Stimulated activated memory B cell treated with anti-CD40 and anti-IgM and Interleukin-4, amounts not matched to agents 10 μg/mL and 1 μg/mL and 100 μg/mL, for 72 hours (primary cell): ENCODE measurements around the gene TRIM17.

Experiments used
- ATAC-seq: fragments of 150-1000 bp; cut with Tn5 transposase; 2 replicates; pipeline ENCODE4 v1.10.0; 2021
- H3K27ac Mint-ChIP-seq: one replicate; pipeline ENCODE4 v1.8.0; 2022; ENCODE audit warnings: mild to moderate bottlenecking, mixed read lengths
- H3K27me3 Mint-ChIP-seq: one replicate; pipeline ENCODE4 v1.8.0; 2022; ENCODE audit warnings: mixed read lengths
- H3K36me3 Mint-ChIP-seq: one replicate; pipeline ENCODE4 v1.8.0; 2022; ENCODE audit warnings: mixed read lengths
- H3K4me1 Mint-ChIP-seq: one replicate; pipeline ENCODE4 v1.8.0; 2022; ENCODE audit warnings: mixed read lengths
- H3K4me3 Mint-ChIP-seq: one replicate; pipeline ENCODE4 v1.8.0; 2022; ENCODE audit warnings: mild to moderate bottlenecking, moderate library complexity, mixed read lengths
- H3K9me3 Mint-ChIP-seq: one replicate; pipeline ENCODE4 v1.8.0; 2022; ENCODE audit warnings: mixed read lengths

Gene TRIM17

DNA sequence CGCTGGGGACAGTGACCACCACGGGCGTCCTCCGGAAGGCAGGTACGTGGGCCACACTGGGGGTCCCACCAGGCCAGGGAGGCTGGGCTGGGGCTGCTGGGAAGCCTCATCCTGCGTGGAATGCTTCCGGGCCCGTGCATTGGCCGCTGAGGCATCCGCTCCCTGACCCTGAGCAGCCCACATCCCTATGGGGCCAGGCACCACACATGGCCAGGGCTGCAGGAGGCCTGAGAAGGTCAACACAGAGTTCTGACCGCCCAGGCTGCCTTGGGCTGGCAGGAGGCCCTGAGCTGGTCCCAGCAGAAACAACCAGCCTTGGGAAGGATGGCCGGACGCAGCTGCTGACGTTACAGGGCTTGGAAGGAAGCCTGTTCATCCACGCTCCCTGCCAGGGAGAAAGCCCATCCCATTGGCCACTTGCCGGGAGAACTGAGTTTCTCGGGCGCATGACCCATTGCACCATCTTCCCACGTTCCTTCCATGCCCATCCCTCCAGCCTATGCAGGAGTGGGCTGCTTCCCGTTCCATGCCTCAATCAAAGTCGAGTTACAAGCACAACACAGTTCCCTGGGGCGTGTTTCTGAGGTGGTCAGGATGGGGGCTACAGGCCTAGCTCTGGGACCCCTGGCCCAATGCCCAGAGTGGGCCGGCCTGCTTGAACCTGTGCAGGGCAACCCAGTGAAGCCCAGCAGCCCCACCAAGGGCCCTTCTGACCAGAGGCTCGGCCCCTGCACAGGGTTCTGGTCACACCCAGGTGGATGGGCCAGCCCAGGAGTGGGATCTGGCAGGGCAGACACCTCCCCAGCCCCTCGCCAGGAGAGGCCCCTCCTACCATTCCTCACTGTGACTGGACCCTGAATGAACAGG is 41.7 kb downstream of the TRIM17 start:
- Mint-ChIP-seq H3K9me3 (no peaks in the 10 kb centered on the region), H3K4me3 (no peak overlapping the region), H3K36me3 (no peaks in the 10 kb centered on the region), H3K27ac (no peak overlapping the region), H3K4me1 (peaks cover 15% of the 10 kb centered on the region), H3K27me3 (peaks cover 50% of the 10 kb centered on the region)
- ATAC-seq = no peak

DNA sequence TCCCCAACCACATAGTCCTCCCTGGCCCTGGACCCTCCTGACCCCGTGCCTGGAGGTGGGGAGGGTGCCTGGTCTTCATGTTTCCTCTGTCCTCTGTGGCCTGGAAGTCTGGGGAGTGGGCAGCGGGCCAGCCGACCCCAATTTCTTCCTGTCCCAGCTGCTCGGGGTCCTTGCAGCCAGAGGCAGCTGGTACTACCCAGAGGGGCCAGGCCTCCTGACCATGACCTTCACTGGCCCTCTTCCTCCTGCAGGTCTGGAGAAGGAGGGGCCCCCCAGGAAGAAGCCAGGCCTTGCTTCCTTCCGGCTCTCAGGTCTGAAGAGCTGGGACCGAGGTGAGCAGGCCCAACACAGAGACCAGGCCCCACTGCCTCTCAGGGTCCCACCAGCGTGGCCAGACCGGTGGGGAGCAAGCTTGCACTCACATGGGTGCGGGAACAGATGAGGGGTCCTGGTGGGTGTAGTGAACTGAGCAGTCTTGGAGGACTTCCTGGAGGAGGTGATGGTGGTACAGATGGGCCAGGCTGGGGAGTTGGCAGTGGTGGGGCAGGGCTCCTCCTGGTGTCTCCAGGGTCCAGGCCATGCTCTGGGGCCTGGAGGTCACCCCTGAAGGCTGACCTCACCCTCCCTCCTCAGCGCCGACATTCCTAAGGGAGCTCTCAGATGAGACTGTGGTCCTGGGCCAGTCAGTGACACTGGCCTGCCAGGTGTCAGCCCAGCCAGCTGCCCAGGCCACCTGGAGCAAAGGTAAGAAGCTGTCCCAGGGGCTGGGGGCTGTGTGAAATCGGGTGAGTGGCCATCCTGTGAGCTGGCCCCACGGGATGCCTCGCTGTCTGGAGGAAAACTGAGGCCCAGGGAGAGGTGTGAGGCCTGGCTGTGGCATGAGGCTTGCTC is 42.7 kb downstream of the TRIM17 start:
- H3K27ac Mint-ChIP-seq = no peak overlapping the region
- H3K4me1 Mint-ChIP-seq = peaks cover 12% of the 10 kb centered on the region
- H3K9me3 Mint-ChIP-seq = no peaks in the 10 kb centered on the region
- no peaks in the 10 kb centered on the region for H3K36me3 Mint-ChIP-seq
- H3K4me3 Mint-ChIP-seq = no peak overlapping the region
- H3K27me3 Mint-ChIP-seq = peaks cover 42% of the 10 kb centered on the region
- ATAC-seq = no peak

DNA sequence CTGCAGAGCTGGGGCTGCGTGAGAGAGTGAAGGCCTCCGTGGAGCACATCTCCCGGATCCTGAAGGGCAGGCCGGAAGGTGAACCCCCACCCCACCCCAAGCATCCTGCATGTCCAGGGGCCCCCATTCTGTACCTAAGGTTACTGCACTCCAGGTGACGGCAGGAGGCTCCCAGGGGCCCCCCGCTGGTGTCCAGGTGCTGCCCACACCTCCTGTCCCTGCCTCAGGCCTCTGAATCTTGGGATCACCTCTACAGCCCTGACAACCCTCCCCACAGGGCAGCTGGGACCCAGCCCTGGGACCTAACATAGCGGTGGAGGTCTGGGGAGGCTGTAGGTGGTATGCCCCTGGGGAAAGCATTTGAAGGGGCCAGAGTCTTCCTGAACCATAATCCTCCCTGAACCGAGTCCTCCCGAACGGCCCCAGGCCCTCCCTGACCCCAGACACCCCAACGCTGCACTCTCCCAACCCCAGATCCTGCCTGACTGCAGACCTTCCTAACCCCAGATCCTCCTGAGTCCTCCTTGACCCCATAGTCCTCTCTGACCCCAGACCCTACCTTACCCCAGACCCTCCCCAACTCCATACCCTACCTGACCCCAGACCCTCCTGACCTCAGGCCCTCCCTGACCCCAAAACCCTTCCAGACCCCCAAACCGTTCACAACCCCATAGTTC is 43.5 kb downstream of the TRIM17 start:
- H3K27me3 Mint-ChIP-seq = peaks cover 41% of the 10 kb centered on the region
- no peaks in the 10 kb centered on the region for H3K9me3 Mint-ChIP-seq
- no peak for ATAC-seq
- no peak overlapping the region for H3K4me3 Mint-ChIP-seq
- no peak overlapping the region for H3K27ac Mint-ChIP-seq
- H3K4me1 Mint-ChIP-seq = peaks cover 12% of the 10 kb centered on the region
- no peaks in the 10 kb centered on the region for H3K36me3 Mint-ChIP-seq

DNA sequence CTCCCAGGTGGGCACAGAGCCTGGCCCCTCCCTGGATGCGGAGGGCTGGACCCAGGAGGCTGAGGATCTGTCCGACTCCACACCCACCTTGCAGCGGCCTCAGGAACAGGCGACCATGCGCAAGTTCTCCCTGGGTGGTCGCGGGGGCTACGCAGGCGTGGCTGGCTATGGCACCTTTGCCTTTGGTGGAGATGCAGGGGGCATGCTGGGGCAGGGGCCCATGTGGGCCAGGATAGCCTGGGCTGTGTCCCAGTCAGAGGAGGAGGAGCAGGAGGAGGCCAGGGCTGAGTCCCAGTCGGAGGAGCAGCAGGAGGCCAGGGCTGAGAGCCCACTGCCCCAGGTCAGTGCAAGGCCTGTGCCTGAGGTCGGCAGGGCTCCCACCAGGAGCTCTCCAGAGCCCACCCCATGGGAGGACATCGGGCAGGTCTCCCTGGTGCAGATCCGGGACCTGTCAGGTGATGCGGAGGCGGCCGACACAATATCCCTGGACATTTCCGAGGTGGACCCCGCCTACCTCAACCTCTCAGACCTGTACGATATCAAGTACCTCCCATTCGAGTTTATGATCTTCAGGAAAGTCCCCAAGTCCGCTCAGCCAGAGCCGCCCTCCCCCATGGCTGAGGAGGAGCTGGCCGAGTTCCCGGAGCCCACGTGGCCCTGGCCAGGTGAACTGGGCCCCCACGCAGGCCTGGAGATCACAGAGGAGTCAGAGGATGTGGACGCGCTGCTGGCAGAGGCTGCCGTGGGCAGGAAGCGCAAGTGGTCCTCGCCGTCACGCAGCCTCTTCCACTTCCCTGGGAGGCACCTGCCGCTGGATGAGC is 44.3 kb downstream of the TRIM17 start:
- no peak overlapping the region for H3K27ac Mint-ChIP-seq
- no peak for ATAC-seq
- H3K4me1 Mint-ChIP-seq = peaks cover 12% of the 10 kb centered on the region
- H3K27me3 Mint-ChIP-seq = peaks cover 34% of the 10 kb centered on the region
- no peak overlapping the region for H3K4me3 Mint-ChIP-seq
- no peaks in the 10 kb centered on the region for H3K9me3 Mint-ChIP-seq
- no peaks in the 10 kb centered on the region for H3K36me3 Mint-ChIP-seq

DNA sequence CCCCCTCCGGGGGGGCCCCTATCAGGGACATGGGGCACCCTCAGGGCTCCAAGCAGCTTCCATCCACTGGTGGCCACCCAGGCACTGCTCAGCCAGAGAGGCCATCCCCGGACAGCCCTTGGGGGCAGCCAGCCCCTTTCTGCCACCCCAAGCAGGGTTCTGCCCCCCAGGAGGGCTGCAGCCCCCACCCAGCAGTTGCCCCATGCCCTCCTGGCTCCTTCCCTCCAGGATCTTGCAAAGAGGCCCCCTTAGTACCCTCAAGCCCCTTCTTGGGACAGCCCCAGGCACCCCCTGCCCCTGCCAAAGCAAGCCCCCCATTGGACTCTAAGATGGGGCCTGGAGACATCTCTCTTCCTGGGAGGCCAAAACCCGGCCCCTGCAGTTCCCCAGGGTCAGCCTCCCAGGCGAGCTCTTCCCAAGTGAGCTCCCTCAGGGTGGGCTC is 44.9 kb downstream of the TRIM17 start:
- Mint-ChIP-seq H3K4me1 (peaks cover 12% of the 10 kb centered on the region), H3K36me3 (no peaks in the 10 kb centered on the region), H3K4me3 (no peak overlapping the region), H3K27ac (no peak overlapping the region), H3K27me3 (peaks cover 33% of the 10 kb centered on the region), H3K9me3 (no peaks in the 10 kb centered on the region)
- no peak for ATAC-seq

DNA sequence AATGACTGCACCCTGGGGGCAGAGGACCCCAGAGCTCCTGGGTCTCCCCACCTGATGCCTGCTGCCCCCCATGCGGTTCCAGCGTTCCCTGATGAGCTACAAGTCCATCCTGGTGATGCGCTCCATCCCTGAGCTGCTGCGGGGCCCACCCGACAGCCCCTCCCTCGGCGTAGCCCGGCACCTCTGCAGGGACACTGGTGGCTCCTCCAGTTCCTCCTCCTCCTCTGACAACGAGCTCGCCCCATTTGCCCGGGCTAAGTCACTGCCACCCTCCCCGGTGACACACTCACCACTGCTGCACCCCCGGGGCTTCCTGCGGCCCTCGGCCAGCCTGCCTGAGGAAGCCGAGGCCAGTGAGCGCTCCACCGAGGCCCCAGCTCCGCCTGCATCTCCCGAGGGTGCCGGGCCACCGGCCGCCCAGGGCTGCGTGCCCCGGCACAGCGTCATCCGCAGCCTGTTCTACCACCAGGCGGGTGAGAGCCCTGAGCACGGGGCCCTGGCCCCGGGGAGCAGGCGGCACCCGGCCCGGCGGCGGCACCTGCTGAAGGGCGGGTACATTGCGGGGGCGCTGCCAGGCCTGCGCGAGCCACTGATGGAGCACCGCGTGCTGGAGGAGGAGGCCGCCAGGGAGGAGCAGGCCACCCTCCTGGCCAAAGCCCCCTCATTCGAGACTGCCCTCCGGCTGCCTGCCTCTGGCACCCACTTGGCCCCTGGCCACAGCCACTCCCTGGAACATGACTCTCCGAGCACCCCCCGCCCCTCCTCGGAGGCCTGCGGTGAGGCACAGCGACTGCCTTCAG is 45.5 kb downstream of the TRIM17 start:
- H3K4me1 Mint-ChIP-seq = peaks cover 12% of the 10 kb centered on the region
- H3K27ac Mint-ChIP-seq = no peak overlapping the region
- H3K36me3 Mint-ChIP-seq = no peaks in the 10 kb centered on the region
- no peak overlapping the region for H3K4me3 Mint-ChIP-seq
- H3K9me3 Mint-ChIP-seq = no peaks in the 10 kb centered on the region
- peaks cover 29% of the 10 kb centered on the region for H3K27me3 Mint-ChIP-seq
- no peak for ATAC-seq

DNA sequence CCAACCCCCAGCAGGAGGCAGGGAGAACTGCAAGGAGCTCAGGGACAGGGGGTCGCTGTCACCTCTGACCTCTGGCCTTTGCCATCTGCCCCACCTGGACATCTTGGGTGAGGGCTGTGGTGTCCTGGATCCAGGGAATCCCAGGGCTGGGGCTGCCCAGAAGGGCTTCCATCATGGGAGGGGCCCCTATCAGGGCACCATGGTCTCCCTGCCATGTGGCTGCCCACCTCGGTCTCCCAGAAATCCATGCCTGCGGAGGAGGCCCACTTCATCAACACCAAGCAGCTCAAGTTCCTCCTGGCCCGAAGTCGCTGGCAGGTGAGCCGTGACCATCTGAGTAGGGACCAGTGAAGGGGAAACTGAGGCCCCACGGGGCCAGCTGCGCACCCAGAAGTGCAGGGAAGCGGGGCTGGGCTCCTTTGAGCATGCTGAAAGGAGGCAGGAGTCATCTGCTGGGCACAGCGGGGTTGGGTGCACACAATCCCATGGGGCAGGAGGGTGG is 46.2 kb downstream of the TRIM17 start:
- Mint-ChIP-seq H3K27me3 (peaks cover 22% of the 10 kb centered on the region), H3K27ac (no peak overlapping the region), H3K4me1 (peaks cover 12% of the 10 kb centered on the region), H3K36me3 (no peaks in the 10 kb centered on the region), H3K9me3 (no peaks in the 10 kb centered on the region), H3K4me3 (no peak overlapping the region)
- no peak for ATAC-seq

DNA sequence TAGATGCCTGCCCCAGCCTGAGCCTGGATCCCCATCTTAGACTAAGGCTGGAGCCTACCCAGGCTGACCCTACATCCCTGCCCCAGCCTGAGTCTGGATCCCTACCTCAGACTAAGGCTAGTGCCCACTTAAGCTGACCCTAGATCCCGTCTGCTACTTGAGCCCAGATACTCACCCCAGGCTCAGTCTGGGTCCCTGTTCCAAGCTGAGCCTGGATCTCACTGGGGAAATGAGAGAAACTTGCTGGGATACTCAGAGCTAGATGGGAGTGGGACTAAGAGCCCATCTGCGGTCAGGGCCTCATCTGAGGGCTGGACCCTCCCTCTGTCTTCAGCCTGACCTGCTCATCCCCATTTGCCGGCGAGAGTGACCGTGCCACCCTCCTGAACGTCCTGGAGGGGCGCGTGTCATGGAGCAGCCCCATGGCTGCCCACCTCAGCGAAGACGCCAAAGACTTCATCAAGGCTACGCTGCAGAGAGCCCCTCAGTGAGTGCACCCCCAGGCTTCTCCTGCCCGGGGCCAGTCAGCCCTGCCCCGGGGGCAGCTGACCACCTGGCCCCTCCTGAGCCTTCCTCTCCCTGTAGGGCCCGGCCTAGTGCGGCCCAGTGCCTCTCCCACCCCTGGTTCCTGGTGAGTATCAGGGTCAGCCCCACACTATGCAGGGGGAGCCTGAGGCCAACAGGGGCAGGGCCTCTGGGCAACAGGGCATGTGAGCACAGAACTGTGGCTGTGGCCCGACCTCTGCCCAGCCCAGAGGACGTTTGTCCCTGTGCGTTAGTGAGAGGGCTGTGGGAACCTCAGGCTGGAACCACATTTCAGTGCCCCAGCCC is 46.8 kb downstream of the TRIM17 start:
- Mint-ChIP-seq H3K36me3 (no peaks in the 10 kb centered on the region), H3K4me1 (peaks cover 12% of the 10 kb centered on the region), H3K4me3 (no peak overlapping the region), H3K9me3 (no peaks in the 10 kb centered on the region), H3K27me3 (peaks cover 18% of the 10 kb centered on the region), H3K27ac (no peak overlapping the region)
- ATAC-seq = no peak

DNA sequence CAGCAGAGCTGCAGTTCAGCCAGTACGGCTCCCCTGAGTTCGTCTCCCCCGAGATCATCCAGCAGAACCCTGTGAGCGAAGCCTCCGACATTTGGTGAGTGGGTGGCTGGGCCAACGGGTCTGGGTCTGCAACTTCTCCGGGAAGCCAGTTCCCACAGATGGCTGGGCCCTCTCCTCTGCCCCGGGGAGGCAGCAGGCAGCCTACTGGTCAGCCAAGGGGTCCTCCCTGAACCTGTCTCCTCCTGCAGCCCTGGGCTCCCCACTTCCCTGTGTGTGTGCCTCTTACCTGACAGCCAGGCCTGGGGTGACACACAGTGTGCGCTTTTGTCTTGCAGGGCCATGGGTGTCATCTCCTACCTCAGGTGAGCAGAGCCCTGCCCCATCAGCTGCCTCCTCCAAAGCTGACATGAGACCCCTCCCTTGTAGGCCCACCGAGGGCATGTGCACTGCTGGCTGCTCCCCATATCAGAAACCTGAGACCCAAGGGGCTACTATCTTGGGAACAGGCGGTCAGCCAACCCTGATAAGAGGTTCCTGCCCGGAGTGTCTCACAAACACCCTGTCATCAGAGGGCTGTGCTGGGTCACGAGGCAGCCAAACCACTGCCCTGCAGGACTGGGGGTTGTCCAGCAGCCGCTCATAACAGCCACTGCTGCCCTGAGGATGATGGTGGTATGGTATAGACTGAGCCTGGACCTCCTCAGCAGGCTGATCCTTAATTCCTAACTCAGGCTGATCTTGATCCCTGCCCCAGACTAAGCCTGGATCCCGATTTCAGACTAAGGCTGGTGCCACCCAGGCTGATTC is 47.7 kb downstream of the TRIM17 start:
- peaks cover 16% of the 10 kb centered on the region for H3K27me3 Mint-ChIP-seq
- H3K27ac Mint-ChIP-seq = no peak overlapping the region

DNA sequence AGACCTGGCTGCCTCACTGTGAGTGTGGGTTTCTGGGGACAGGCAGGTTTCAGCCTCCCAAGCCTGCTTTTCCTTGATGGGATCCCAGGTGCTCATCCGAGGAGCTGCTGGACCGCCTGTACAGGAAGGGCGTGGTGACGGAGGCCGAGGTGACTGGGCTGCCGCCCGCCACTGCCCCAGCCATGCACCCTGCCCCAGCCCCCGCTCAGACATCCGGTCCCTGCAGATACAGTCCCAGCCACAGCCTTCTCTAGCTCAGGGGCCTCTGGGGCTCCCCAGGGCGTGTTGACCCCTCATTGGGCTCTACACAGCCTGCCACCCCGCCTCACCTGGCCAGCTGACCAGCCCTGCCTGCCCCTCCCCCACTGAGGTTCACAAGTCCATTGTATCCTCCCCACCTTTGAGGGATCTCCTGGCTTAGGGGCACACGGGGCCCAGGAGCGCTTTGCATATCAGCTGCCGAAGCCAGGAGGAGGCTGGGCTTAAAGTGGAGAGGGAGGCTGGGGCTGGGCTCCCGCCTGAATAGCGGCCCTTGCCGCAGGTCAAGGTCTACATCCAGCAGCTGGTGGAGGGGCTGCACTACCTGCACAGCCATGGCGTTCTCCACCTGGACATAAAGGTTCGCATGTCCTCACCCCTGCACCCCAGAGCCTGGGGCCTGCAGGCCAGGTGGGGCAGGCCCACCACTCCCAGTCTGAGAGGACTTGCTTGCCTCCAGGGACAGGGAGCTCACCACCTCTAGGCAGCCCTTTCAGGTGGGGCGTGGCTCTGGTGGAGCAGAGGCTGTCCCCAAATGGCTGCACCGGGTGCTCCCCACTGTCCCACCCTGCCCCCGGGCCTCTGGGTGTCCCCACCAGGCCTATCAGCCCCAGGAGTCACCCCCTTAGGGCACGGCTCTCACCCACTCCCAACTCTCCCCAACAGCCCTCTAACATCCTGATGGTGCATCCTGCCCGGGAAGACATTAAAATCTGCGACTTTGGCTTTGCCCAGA is 48.6 kb downstream of the TRIM17 start:
- H3K27me3 Mint-ChIP-seq = peaks cover 8% of the 10 kb centered on the region
- H3K36me3 Mint-ChIP-seq = no peaks in the 10 kb centered on the region
- H3K4me3 Mint-ChIP-seq = no peak overlapping the region
- ATAC-seq = no peak
- peaks cover 12% of the 10 kb centered on the region for H3K4me1 Mint-ChIP-seq
- H3K9me3 Mint-ChIP-seq = no peaks in the 10 kb centered on the region
- H3K27ac Mint-ChIP-seq = no peak overlapping the region

More for the DNA sequence above, 47.7 kb downstream of the TRIM17 start:
- peaks cover 12% of the 10 kb centered on the region for H3K4me1 Mint-ChIP-seq
- H3K36me3 Mint-ChIP-seq = no peaks in the 10 kb centered on the region
- no peak for ATAC-seq
- no peaks in the 10 kb centered on the region for H3K9me3 Mint-ChIP-seq
- H3K4me3 Mint-ChIP-seq = no peak overlapping the region

DNA sequence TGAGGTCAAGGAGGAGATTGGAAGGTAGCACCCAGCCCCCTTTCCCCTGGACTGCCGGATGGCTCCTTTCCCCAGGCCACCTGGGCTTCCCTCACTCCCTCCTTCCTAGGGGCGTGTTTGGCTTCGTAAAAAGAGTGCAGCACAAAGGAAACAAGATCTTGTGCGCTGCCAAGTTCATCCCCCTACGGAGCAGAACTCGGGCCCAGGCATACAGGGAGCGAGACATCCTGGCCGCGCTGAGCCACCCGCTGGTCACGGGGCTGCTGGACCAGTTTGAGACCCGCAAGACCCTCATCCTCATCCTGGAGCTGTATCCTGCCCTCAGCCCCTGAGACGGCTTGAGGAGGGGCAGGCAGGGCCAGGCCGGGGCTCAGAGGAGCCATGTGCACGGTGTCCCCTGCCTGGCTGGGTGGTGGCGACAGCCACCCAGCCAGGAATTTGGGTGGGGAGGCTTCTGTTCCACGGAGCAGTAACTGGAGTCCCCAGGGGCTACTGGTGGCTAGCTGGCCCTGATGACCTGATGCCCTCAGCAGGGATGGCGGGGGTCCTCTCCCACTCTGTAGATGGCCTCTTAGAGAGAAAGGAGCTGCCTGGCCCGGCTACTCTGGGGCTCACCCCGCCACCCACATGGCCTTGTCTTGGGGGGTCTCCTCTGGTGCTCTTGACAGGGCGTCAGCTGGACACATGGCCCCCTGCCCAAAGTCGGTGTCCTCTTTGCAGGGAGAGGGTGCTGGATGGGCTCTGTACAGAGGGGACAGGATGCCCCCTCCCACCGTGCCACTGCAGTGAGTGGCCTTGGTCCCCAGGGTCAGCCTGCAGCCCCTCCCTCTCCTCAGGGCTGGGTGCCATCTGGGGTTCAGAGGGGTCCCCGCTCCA is 49.6 kb downstream of the TRIM17 start:
- Mint-ChIP-seq H3K9me3 (no peaks in the 10 kb centered on the region), H3K27me3 (peaks cover 8% of the 10 kb centered on the region), H3K36me3 (no peaks in the 10 kb centered on the region), H3K4me1 (peaks cover 12% of the 10 kb centered on the region), H3K27ac (no peak overlapping the region), H3K4me3 (no peak overlapping the region)
- ATAC-seq = no peak
